ENCODE measurements around the gene AKNA. TPM values are rescaled to one million over a fixed set of nuclear protein-coding genes. Genes with fewer than 3 reads are reported as not detected.
A peak's percentile ranks its signal among the peaks of the same experiment; 100 is the strongest.

AKNA gene
- total RNA-seq, 2 donors from 2014 or later: 7.3 to 11.9 TPM

- ATAC-seq: no peak
- H3K9me3 ChIP-seq: no peaks in the 10 kb centered on the region
- H3K27me3 ChIP-seq: no peaks in the 10 kb centered on the region
- H3K4me1 ChIP-seq: peaks cover 8% of the 10 kb centered on the region
- no peak for TF ChIP-seq POLR2A (IDR thresholded peaks at IDR 0.05)
- TF ChIP-seq CTCF (IDR thresholded peaks at IDR 0.05): no peak
- peaks cover 0 to 2% of the 10 kb centered on the region in 2 donors for H3K36me3 ChIP-seq (replicated peaks in 1 of 2; ENCODE audit: insufficient read depth in 1 of 2, low read depth in 2 of 2)
- no peak overlapping the region for H3K4me3 ChIP-seq
- WGBS, 2 donors: 82 to 86% methylated on average over 11 of the region's 11 CpGs
- no peak overlapping the region for H3K27ac ChIP-seq
- peak in 2 of 4 donors; percentile 1 to 2 for DNase-seq
- intact Hi-C loops (cut with DNase I): loop anchor here (5.0 kb wide), 1 partner anchor 185 kb away; no protein-coding TSS in a partner anchor
These were observed 95.7 kb downstream of the AKNA start for GRCh38 chr9:114291886-114292590.

- H3K27ac ChIP-seq: no peak overlapping the region
- intact Hi-C loops (cut with DNase I): loop anchor here (5.0 kb wide), 1 partner anchor 184 kb away; no protein-coding TSS in a partner anchor
- peaks cover 8% of the 10 kb centered on the region for H3K4me1 ChIP-seq
- peaks cover 0 to 2% of the 10 kb centered on the region in 2 donors for H3K36me3 ChIP-seq (replicated peaks in 1 of 2; ENCODE audit: insufficient read depth in 1 of 2, low read depth in 2 of 2)
- DNase-seq (peak; percentile 70 to 81 (median 75)), ATAC-seq (peak; percentile 62)
- TF ChIP-seq POLR2A (IDR thresholded peaks at IDR 0.05) (no peak), CTCF (IDR thresholded peaks at IDR 0.05) (peak; percentile 77 to 87 (median 84))
- 18 to 21% methylated on average over 10 to 12 of the region's 12 CpGs for WGBS, 2 donors
- H3K27me3 ChIP-seq: no peaks in the 10 kb centered on the region
- H3K4me3 ChIP-seq: no peak overlapping the region
- H3K9me3 ChIP-seq: no peaks in the 10 kb centered on the region
These were observed 96.7 kb downstream of the AKNA start for GRCh38 chr9:114291064-114291474.

- DNase-seq (peak in 3 of 4 donors; percentile 1 to 8 (median 8)), ATAC-seq (peak; percentile 15)
- no peaks in the 10 kb centered on the region for H3K9me3 ChIP-seq
- intact Hi-C loops (cut with DNase I): loop anchor here (5.0 kb wide), 1 partner anchor 183 kb away; no protein-coding TSS in a partner anchor
- peaks cover 0 to 2% of the 10 kb centered on the region in 2 donors for H3K36me3 ChIP-seq (replicated peaks in 1 of 2; ENCODE audit: insufficient read depth in 1 of 2, low read depth in 2 of 2)
- no peaks in the 10 kb centered on the region for H3K27me3 ChIP-seq
- no peak overlapping the region for H3K27ac ChIP-seq
- WGBS, 2 donors: 65 to 69% methylated on average over 7 of the region's 7 CpGs
- peaks cover 8% of the 10 kb centered on the region for H3K4me1 ChIP-seq
- no peak overlapping the region for H3K4me3 ChIP-seq
- TF ChIP-seq POLR2A (IDR thresholded peaks at IDR 0.05) (no peak), CTCF (IDR thresholded peaks at IDR 0.05) (no peak)
These were observed 97.2 kb downstream of the AKNA start for GRCh38 chr9:114290561-114290986.

GRCh38 chr9:114289571-114290481 is 98.0 kb downstream of the AKNA start:
- Histone ChIP-seq H3K36me3 (replicated peaks in 1 of 2; ENCODE audit: insufficient read depth in 1 of 2, low read depth in 2 of 2) (peaks cover 0 to under 1% of the 10 kb centered on the region in 2 donors), H3K27me3 (no peaks in the 10 kb centered on the region), H3K27ac (no peak overlapping the region), H3K4me1 (peaks cover 8% of the 10 kb centered on the region), H3K4me3 (no peak overlapping the region), H3K9me3 (no peaks in the 10 kb centered on the region)
- ATAC-seq: no peak
- WGBS, 2 donors: 83 to 86% methylated on average over 9 to 11 of the region's 13 CpGs
- TF ChIP-seq CTCF (IDR thresholded peaks at IDR 0.05) (no peak), POLR2A (IDR thresholded peaks at IDR 0.05) (no peak)
- DNase-seq: peak in 3 of 4 donors; percentile 4 to 11 (median 9)
- intact Hi-C loops (cut with DNase I): loop anchor here (5.0 kb wide), 2 partner anchors 138 to 183 kb away; no protein-coding TSS in a partner anchor
